Measurements from ENCODE around the gene SHISA7. TPM values are rescaled to one million over a fixed set of nuclear protein-coding genes. Genes with fewer than 3 reads are reported as not detected.

The SHISA7 gene
- total RNA-seq, 1 experiment from 2014 or later: not detected

- no peak for DNase-seq (ENCODE audit: low spot score)
Measured at GRCh38 chr19:55482156-55482961, 39.3 kb upstream of the SHISA7 start.

- DNase-seq (ENCODE audit: low spot score): no peak
Measured at GRCh38 chr19:55481794-55482155, 38.7 kb upstream of the SHISA7 start.

GRCh38 chr19:55481148-55481793 lies 38.2 kb upstream of the SHISA7 start:
- DNase-seq (ENCODE audit: low spot score): no peak

- no peak for DNase-seq (ENCODE audit: low spot score)
Measured at GRCh38 chr19:55479451-55480230, 36.5 kb upstream of the SHISA7 start.

- no peak for DNase-seq (ENCODE audit: low spot score)
Measured at GRCh38 chr19:55479045-55479444, 35.9 kb upstream of the SHISA7 start.

- DNase-seq (ENCODE audit: low spot score): no peak
Measured at GRCh38 chr19:55478364-55478763, 35.3 kb upstream of the SHISA7 start.

GRCh38 chr19:55477905-55478304 lies 34.8 kb upstream of the SHISA7 start:
- no peak for DNase-seq (ENCODE audit: low spot score)

- DNase-seq (ENCODE audit: low spot score): peak; percentile 99
Measured at GRCh38 chr19:55476100-55476775, 33.1 kb upstream of the SHISA7 start, which contains the start of gene ZNF628. Gene ZNF628 (plus strand): TSS chr19:55476617. CDS start chr19:55479911, 3,294 bp downstream.

- peak; percentile 100 for DNase-seq (ENCODE audit: low spot score)
Measured at GRCh38 chr19:55474269-55475265, 31.5 kb upstream of the SHISA7 start.

- peak; percentile 92 for DNase-seq (ENCODE audit: low spot score)
Measured at GRCh38 chr19:55473225-55474012, 30.3 kb upstream of the SHISA7 start.

GRCh38 chr19:55472463-55472862 lies 29.4 kb upstream of the SHISA7 start:
- DNase-seq (ENCODE audit: low spot score): peak; percentile 97

GRCh38 chr19:55471266-55471665 lies 28.2 kb upstream of the SHISA7 start:
- DNase-seq (ENCODE audit: low spot score): no peak

GRCh38 chr19:55468054-55468393 lies 24.9 kb upstream of the SHISA7 start:
- no peak for DNase-seq (ENCODE audit: low spot score)

GRCh38 chr19:55467236-55468053 lies 24.3 kb upstream of the SHISA7 start:
- DNase-seq (ENCODE audit: low spot score): peak; percentile 90

- DNase-seq (ENCODE audit: low spot score): no peak
Measured at GRCh38 chr19:55466241-55466614, 23.1 kb upstream of the SHISA7 start.

GRCh38 chr19:55465460-55466240 lies 22.6 kb upstream of the SHISA7 start:
- no peak for DNase-seq (ENCODE audit: low spot score)

GRCh38 chr19:55464662-55465054 lies 21.6 kb upstream of the SHISA7 start, which contains the start of gene C19orf85:
Gene C19orf85 (minus strand): TSS chr19:55464751. CDS start chr19:55464554, 197 bp downstream.
- no peak for DNase-seq (ENCODE audit: low spot score)
